ENCODE measurements around the gene ARHGEF10L.

Gene ARHGEF10L

DNA sequence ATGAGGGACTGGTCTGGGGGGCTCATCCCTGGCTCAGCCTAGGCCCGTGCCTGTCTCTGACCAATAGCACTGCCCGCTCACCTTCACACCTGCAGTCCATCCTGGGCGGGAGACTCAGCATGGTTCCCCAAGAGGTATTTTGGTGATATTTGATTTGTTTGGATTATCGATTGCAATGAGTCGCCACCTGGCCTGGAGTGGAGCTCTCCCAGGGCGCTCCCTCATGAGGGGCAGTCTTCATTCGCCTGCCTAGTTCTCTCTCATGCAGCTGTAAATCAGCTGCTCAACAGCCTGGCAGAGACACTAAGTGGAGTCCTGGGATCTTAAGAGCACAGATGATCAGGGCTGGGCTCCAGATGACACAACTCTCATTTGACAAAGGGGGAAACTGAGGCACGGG, 125.6 kb downstream of the ARHGEF10L start:
- no peaks in the 10 kb centered on the region for H3K27me3 Mint-ChIP-seq
- no peak overlapping the region for H3K27ac Mint-ChIP-seq
- H3K36me3 Mint-ChIP-seq (ENCODE audit: low read depth), result peaks cover 99% of the 10 kb centered on the region
- H3K4me1 Mint-ChIP-seq (ENCODE audit: low read depth), result peaks cover 38% of the 10 kb centered on the region
- intact Hi-C loops (cut with micrococcal nuclease), result no loop called here
- H3K4me3 Mint-ChIP-seq, result no peak overlapping the region
- H3K9me3 Mint-ChIP-seq, result no peaks in the 10 kb centered on the region

DNA sequence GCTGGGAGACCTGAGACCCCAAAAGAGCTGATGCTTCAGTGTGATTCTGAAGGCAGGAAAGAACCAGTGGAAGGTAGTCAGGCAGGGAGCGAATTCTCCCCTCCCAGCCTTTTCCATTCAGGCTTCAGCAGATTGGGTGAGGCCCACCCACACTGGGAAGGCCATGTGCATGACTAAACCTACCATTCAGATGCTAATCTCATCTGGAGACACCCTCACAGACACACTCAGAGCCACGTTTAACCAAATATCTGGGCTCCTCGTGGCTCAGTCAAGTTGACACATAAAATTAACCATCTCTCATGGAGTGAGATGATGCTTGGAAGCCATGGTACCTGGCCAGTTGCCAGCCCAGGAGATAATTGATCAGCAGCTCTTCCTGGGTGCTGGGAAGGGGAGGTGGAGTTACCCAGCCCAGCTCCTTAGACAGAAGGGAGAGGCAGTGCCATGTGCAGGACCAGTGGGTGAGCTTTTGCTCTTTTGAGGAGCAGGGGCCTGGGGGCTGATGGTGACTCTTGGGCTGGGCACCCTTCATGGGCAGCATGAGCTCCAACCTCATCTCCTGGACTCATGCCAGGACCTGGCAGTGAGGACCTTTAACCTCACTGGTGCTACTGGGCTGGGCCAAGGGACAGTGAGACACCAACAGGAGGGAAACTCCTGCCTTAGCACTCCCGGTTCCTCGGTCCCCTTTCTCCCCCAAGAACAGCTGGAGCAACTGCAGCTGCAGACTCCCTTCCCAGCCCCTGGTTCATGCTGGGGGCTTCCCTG, 126.6 kb downstream of the ARHGEF10L start:
- Mint-ChIP-seq H3K27me3 (no peaks in the 10 kb centered on the region), H3K36me3 (ENCODE audit: low read depth) (peaks cover 99% of the 10 kb centered on the region), H3K9me3 (no peaks in the 10 kb centered on the region), H3K4me3 (no peak overlapping the region), H3K27ac (no peak overlapping the region), H3K4me1 (ENCODE audit: low read depth) (peaks cover 48% of the 10 kb centered on the region)
- intact Hi-C loops (cut with micrococcal nuclease), result no loop called here

DNA sequence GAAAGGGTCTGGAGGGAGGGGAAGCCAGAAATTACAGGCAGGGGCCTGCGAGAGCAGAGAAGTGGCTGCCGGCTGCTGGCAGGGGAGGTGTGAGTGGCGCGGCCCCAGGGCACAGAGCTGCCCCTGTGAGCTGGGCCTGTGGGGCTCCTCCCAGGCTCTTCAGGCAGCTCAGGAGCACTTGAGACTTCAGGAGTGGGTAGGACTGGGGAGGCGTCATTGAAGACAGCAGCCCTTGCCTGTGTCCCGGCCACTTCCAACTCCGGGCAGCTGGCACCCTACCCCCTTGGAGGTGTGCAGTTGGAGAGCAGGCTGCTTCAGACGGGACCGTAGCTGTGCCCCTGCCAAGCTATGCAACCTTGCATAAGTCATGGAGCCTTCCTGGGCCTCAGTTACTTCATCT, 128.1 kb downstream of the ARHGEF10L start:
- H3K4me1 Mint-ChIP-seq (ENCODE audit: low read depth), result peaks cover 48% of the 10 kb centered on the region
- H3K36me3 Mint-ChIP-seq (ENCODE audit: low read depth), result peaks cover 100% of the 10 kb centered on the region
- H3K27ac Mint-ChIP-seq, result peak overlapping the region; percentile 38
- no peak overlapping the region for H3K4me3 Mint-ChIP-seq
- intact Hi-C loops (cut with micrococcal nuclease), result no loop called here
- H3K9me3 Mint-ChIP-seq, result no peaks in the 10 kb centered on the region
- H3K27me3 Mint-ChIP-seq, result no peaks in the 10 kb centered on the region

GRCh38 chr1:17668195-17668594, 128.7 kb downstream of the ARHGEF10L start:
- no peak overlapping the region for H3K4me3 Mint-ChIP-seq
- H3K9me3 Mint-ChIP-seq, result no peaks in the 10 kb centered on the region
- H3K27ac Mint-ChIP-seq, result peak overlapping the region; percentile 16
- no peaks in the 10 kb centered on the region for H3K27me3 Mint-ChIP-seq
- peaks cover 100% of the 10 kb centered on the region for H3K36me3 Mint-ChIP-seq (ENCODE audit: low read depth)
- intact Hi-C loops (cut with micrococcal nuclease), result no loop called here
- H3K4me1 Mint-ChIP-seq (ENCODE audit: low read depth), result peaks cover 54% of the 10 kb centered on the region

- intact Hi-C loops (cut with micrococcal nuclease), result no loop called here
Observed at GRCh38 chr1:17668624-17669175, 129.2 kb downstream of the ARHGEF10L start.

DNA sequence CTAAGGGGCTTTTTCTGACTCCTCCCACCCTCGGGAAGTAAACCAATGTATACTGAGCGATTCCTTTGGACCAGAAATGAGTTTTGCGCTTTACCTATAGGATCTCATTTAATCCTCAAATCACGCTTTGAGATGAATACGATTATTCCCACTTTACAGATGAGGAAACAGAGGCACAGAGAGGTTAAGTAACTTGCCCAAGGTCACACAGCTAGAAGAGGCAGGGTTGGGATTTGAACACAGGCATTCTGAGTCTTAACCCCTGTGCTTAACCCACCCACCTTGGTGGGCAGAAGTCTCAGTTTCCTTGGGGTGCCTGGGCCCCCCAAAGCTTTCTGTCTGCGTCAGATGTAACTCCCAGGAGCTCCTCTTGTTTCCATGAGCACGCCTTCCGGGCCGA, 129.8 kb downstream of the ARHGEF10L start:
- intact Hi-C loops (cut with micrococcal nuclease), result no loop called here
- no peak overlapping the region for H3K4me3 Mint-ChIP-seq
- peaks cover 100% of the 10 kb centered on the region for H3K36me3 Mint-ChIP-seq (ENCODE audit: low read depth)
- peak overlapping the region; percentile 56 for H3K27ac Mint-ChIP-seq
- H3K27me3 Mint-ChIP-seq, result no peaks in the 10 kb centered on the region
- H3K4me1 Mint-ChIP-seq (ENCODE audit: low read depth), result peaks cover 65% of the 10 kb centered on the region
- H3K9me3 Mint-ChIP-seq, result no peaks in the 10 kb centered on the region

More at GRCh38 chr1:17668624-17669175, 129.2 kb downstream of the ARHGEF10L start:
- H3K4me3 Mint-ChIP-seq, result no peak overlapping the region
- H3K36me3 Mint-ChIP-seq (ENCODE audit: low read depth), result peaks cover 100% of the 10 kb centered on the region
- no peaks in the 10 kb centered on the region for H3K9me3 Mint-ChIP-seq
- peak overlapping the region; percentile 16 for H3K27ac Mint-ChIP-seq
- H3K27me3 Mint-ChIP-seq, result no peaks in the 10 kb centered on the region
- H3K4me1 Mint-ChIP-seq (ENCODE audit: low read depth), result peaks cover 59% of the 10 kb centered on the region

GRCh38 chr1:17669866-17670451, 130.5 kb downstream of the ARHGEF10L start:
- intact Hi-C loops (cut with micrococcal nuclease), result no loop called here
- Mint-ChIP-seq H3K4me1 (ENCODE audit: low read depth) (peaks cover 69% of the 10 kb centered on the region), H3K27me3 (no peaks in the 10 kb centered on the region), H3K9me3 (no peaks in the 10 kb centered on the region), H3K27ac (peak overlapping the region; percentile 56), H3K4me3 (no peak overlapping the region), H3K36me3 (ENCODE audit: low read depth) (peaks cover 97% of the 10 kb centered on the region)

- Mint-ChIP-seq H3K27ac (peak overlapping the region; percentile 7), H3K4me1 (ENCODE audit: low read depth) (peaks cover 76% of the 10 kb centered on the region), H3K9me3 (no peaks in the 10 kb centered on the region), H3K36me3 (ENCODE audit: low read depth) (peaks cover 97% of the 10 kb centered on the region), H3K4me3 (no peak overlapping the region), H3K27me3 (no peaks in the 10 kb centered on the region)
- intact Hi-C loops (cut with micrococcal nuclease), result no loop called here
Observed at GRCh38 chr1:17670587-17671313, 131.3 kb downstream of the ARHGEF10L start.

- Mint-ChIP-seq H3K27me3 (no peaks in the 10 kb centered on the region), H3K4me3 (no peak overlapping the region), H3K36me3 (ENCODE audit: low read depth) (peaks cover 97% of the 10 kb centered on the region), H3K4me1 (ENCODE audit: low read depth) (peaks cover 82% of the 10 kb centered on the region), H3K9me3 (no peaks in the 10 kb centered on the region), H3K27ac (peak overlapping the region; percentile 7)
- intact Hi-C loops (cut with micrococcal nuclease), result no loop called here
Observed at GRCh38 chr1:17671314-17671705, 131.8 kb downstream of the ARHGEF10L start.

- Mint-ChIP-seq H3K36me3 (ENCODE audit: low read depth) (peaks cover 97% of the 10 kb centered on the region), H3K9me3 (no peaks in the 10 kb centered on the region), H3K27ac (no peak overlapping the region), H3K4me3 (no peak overlapping the region), H3K4me1 (ENCODE audit: low read depth) (peaks cover 86% of the 10 kb centered on the region), H3K27me3 (no peaks in the 10 kb centered on the region)
- intact Hi-C loops (cut with micrococcal nuclease), result no loop called here
Observed at GRCh38 chr1:17671741-17672140, 132.2 kb downstream of the ARHGEF10L start.

DNA sequence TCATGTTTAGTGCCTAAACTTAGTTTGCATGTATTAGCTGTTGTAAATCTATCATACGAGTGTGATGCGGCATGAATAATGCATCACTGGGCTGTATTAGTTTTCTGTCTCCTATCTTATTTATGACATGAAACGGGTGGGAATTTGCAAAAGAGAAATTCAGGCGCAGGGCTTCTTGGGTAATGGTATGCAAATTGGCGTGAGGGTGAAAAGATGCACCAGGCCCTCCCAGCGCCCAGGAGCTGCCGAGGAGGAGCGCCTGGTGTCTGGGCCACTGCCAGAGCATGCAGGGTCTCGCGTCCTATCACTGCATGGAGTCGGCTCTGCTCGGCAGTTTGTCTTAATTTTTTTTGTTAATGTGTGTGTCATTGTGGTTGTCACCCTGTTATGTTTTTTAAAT, 132.7 kb downstream of the ARHGEF10L start:
- Mint-ChIP-seq H3K4me1 (ENCODE audit: low read depth) (peaks cover 87% of the 10 kb centered on the region), H3K9me3 (no peaks in the 10 kb centered on the region), H3K4me3 (no peak overlapping the region), H3K27ac (peak overlapping the region; percentile 2), H3K27me3 (no peaks in the 10 kb centered on the region), H3K36me3 (ENCODE audit: low read depth) (peaks cover 97% of the 10 kb centered on the region)
- intact Hi-C loops (cut with micrococcal nuclease), result no loop called here

- peaks cover 76% of the 10 kb centered on the region for H3K4me1 Mint-ChIP-seq (ENCODE audit: low read depth)
- H3K9me3 Mint-ChIP-seq, result no peaks in the 10 kb centered on the region
- H3K36me3 Mint-ChIP-seq (ENCODE audit: low read depth), result peaks cover 96% of the 10 kb centered on the region
- peak overlapping the region; percentile 2 for H3K27ac Mint-ChIP-seq
- H3K4me3 Mint-ChIP-seq, result no peak overlapping the region
- intact Hi-C loops (cut with micrococcal nuclease), result no loop called here
- no peaks in the 10 kb centered on the region for H3K27me3 Mint-ChIP-seq
Observed at GRCh38 chr1:17673329-17674072, 134.0 kb downstream of the ARHGEF10L start.

DNA sequence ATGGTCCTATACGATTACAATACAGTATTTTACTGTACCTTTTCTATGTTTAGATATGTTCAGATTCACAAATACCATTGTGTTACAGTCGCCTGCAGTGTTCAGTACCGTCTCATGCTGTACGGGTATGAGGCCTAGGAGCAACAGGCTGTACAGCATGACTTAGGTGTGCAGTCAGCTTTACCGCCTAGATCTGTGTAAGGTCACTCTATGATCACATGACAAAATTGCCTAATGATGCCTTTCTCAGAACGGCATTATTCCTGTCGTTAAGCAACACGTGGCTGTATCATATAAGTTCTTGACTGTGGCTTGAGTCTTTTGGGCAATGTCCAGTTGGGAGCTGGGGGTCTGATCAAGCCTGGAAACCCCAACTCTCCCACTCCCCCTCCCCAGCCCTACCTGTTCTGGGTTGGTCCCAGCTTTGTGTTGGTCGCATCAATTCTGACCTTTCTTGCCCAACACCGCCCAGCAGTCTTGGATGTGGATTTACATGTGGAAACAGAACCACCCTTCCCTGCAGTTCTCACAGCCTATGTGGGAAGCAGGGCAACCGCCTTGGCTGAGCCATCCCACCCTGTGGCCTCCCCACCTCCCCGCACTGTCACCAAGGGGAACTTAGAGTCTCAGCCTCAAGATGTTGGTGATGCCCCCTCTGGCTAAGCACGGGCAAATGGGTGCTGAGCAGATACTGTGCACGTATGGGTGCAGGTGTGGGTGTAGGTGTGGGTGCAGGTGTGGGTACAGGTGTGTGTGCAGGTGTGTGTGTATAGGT, 135.4 kb downstream of the ARHGEF10L start:
- intact Hi-C loops (cut with micrococcal nuclease), result no loop called here
- no peaks in the 10 kb centered on the region for H3K9me3 Mint-ChIP-seq
- peaks cover 62% of the 10 kb centered on the region for H3K4me1 Mint-ChIP-seq (ENCODE audit: low read depth)
- H3K27ac Mint-ChIP-seq, result peak overlapping the region; percentile 11
- peaks cover 96% of the 10 kb centered on the region for H3K36me3 Mint-ChIP-seq (ENCODE audit: low read depth)
- H3K27me3 Mint-ChIP-seq, result no peaks in the 10 kb centered on the region
- no peak overlapping the region for H3K4me3 Mint-ChIP-seq
